Measurements from ENCODE around the gene GALNT17.

Gene GALNT17

GRCh38 chr7:71338866-71339265 is 206.9 kb downstream of the GALNT17 start:
- Mint-ChIP-seq H3K27ac (no peak overlapping the region), H3K36me3 (ENCODE audit: low read depth) (peaks cover 6% of the 10 kb centered on the region), H3K9me3 (peaks cover 25% of the 10 kb centered on the region), H3K4me3 (no peak overlapping the region), H3K4me1 (peaks cover 39% of the 10 kb centered on the region), H3K27me3 (ENCODE audit: low read depth) (peaks cover 2% of the 10 kb centered on the region)
- TF ChIP-seq CTCF (IDR thresholded peaks at IDR 0.05; ENCODE audit: unreplicated experiment in 3 of 3) = no peak

DNA sequence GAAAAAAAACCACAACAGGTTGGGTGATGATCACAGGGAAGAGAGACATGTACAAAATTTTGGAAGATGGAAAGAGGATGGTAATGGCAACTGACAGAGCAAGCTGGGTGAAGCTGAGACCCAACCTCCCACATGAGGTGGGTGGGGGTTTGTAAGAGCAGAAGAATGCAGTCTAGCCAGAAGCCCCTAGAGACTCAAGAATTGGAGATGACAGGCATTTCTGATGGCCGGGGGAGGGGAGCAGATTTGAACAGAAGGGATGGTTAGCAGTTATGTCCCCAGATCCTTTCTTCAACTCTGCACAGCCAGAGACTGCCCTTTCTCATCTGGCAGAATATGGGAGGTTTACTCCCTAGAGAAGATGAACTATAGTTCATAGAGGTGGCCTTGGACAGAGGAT is 208.0 kb downstream of the GALNT17 start:
- TF ChIP-seq CTCF (IDR thresholded peaks at IDR 0.05; ENCODE audit: unreplicated experiment in 3 of 3) = no peak
- peaks cover 39% of the 10 kb centered on the region for H3K4me1 Mint-ChIP-seq
- peaks cover 29% of the 10 kb centered on the region for H3K9me3 Mint-ChIP-seq
- no peak overlapping the region for H3K4me3 Mint-ChIP-seq
- peaks cover 4% of the 10 kb centered on the region for H3K27me3 Mint-ChIP-seq (ENCODE audit: low read depth)
- peaks cover 10% of the 10 kb centered on the region for H3K36me3 Mint-ChIP-seq (ENCODE audit: low read depth)
- no peak overlapping the region for H3K27ac Mint-ChIP-seq

- no peak for TF ChIP-seq CTCF (IDR thresholded peaks at IDR 0.05; ENCODE audit: unreplicated experiment in 3 of 3)
- Mint-ChIP-seq H3K27me3 (ENCODE audit: low read depth) (peaks cover 4% of the 10 kb centered on the region), H3K9me3 (peaks cover 34% of the 10 kb centered on the region), H3K4me1 (peaks cover 45% of the 10 kb centered on the region), H3K36me3 (ENCODE audit: low read depth) (peaks cover 10% of the 10 kb centered on the region), H3K4me3 (no peak overlapping the region), H3K27ac (no peak overlapping the region)
These were observed 210.3 kb downstream of the GALNT17 start for GRCh38 chr7:71342202-71342601.

GRCh38 chr7:71343039-71343438 is 211.1 kb downstream of the GALNT17 start:
- Mint-ChIP-seq H3K4me3 (no peak overlapping the region), H3K27ac (peak overlapping the region in 1 of 3 experiments; percentile 48), H3K27me3 (ENCODE audit: low read depth) (peaks cover 9% of the 10 kb centered on the region), H3K4me1 (peaks cover 45% of the 10 kb centered on the region), H3K9me3 (peaks cover 34% of the 10 kb centered on the region), H3K36me3 (ENCODE audit: low read depth) (peaks cover 10% of the 10 kb centered on the region)
- TF ChIP-seq CTCF (IDR thresholded peaks at IDR 0.05; ENCODE audit: unreplicated experiment in 3 of 3) = no peak

- H3K27ac Mint-ChIP-seq = peak overlapping the region in 2 of 3 experiments; percentile 48
- peaks cover 34% of the 10 kb centered on the region for H3K9me3 Mint-ChIP-seq
- H3K4me1 Mint-ChIP-seq = peaks cover 52% of the 10 kb centered on the region
- TF ChIP-seq CTCF (IDR thresholded peaks at IDR 0.05; ENCODE audit: unreplicated experiment in 3 of 3) = no peak
- H3K4me3 Mint-ChIP-seq = peak overlapping the region in 1 of 3 experiments; percentile 26
- peaks cover 9% of the 10 kb centered on the region for H3K27me3 Mint-ChIP-seq (ENCODE audit: low read depth)
- peaks cover 10% of the 10 kb centered on the region for H3K36me3 Mint-ChIP-seq (ENCODE audit: low read depth)
These were observed 211.9 kb downstream of the GALNT17 start for GRCh38 chr7:71343892-71344291.

- TF ChIP-seq CTCF (IDR thresholded peaks at IDR 0.05; ENCODE audit: unreplicated experiment in 3 of 3) = no peak
- H3K36me3 Mint-ChIP-seq (ENCODE audit: low read depth) = peaks cover 10% of the 10 kb centered on the region
- peak overlapping the region in 1 of 3 experiments; percentile 48 for H3K27ac Mint-ChIP-seq
- no peak overlapping the region for H3K4me3 Mint-ChIP-seq
- H3K4me1 Mint-ChIP-seq = peaks cover 52% of the 10 kb centered on the region
- peaks cover 30% of the 10 kb centered on the region for H3K9me3 Mint-ChIP-seq
- H3K27me3 Mint-ChIP-seq (ENCODE audit: low read depth) = peaks cover 9% of the 10 kb centered on the region
These were observed 213.4 kb downstream of the GALNT17 start for GRCh38 chr7:71345117-71345884.
